ENCODE measurements around the gene GABRR2. TPM values are rescaled to one million over a fixed set of nuclear protein-coding genes. Genes with fewer than 3 reads are reported as not detected.
A peak's percentile ranks its signal among the peaks of the same experiment; 100 is the strongest.
"Not testable (repeated sequence)": the region's sequence is repeated elsewhere in the genome, so short reads cannot be mapped to it uniquely, and the experiment has no call there.

Gene GABRR2
- total RNA-seq, 1 experiment from 2014 or later = 0.36 TPM

GRCh38 chr6:89310929-89311328 is 4.2 kb downstream of the GABRR2 start:
- POLR2A ChIA-PET (ENCODE audit: unreplicated experiment) = no interaction called here
- peak; percentile 58 for ATAC-seq
- no peaks in the 10 kb centered on the region for H3K9me3 ChIP-seq (ENCODE audit: low read length)
- peak; percentile 59 for DNase-seq
- H3K4me3 ChIP-seq (ENCODE audit: low read length) = no peak overlapping the region
- H3K36me3 ChIP-seq (ENCODE audit: low read depth, low read length) = no peaks in the 10 kb centered on the region
- no peaks in the 10 kb centered on the region for H4K20me1 ChIP-seq (ENCODE audit: low read length)
- intact Hi-C loops (cut with micrococcal nuclease) = no loop called here
- BruUV-seq (replicated peaks) = no TSS peak
- no peak overlapping the region for H3K9ac ChIP-seq (ENCODE audit: low read length)
- H3F3A ChIP-seq (ENCODE audit: low read length, unreplicated experiment) = no peaks in the 10 kb centered on the region
- TF ChIP-seq CTCF (conservative IDR thresholded peaks at IDR 0.05; ENCODE audit: low read depth, low read length) = no peak
- no peak for TF ChIP-seq EZH2 (IDR thresholded peaks at IDR 0.05; ENCODE audit: low read length, unreplicated experiment)
- TF ChIP-seq EZH2phosphoT487 (IDR thresholded peaks at IDR 0.05; ENCODE audit: borderline replicate concordance, low read length) = no peak
- CTCF ChIA-PET = interaction anchor here (0.7 kb wide), 1 partner anchor 121 kb away, joined by 3 read pairs; no protein-coding TSS in a partner anchor
- H3K4me1 ChIP-seq (ENCODE audit: insufficient read depth, low read length) = peaks cover 28% of the 10 kb centered on the region
- H3K27me3 ChIP-seq (ENCODE audit: low read length) = no peaks in the 10 kb centered on the region
- H3K79me2 ChIP-seq (ENCODE audit: low read length) = no peaks in the 10 kb centered on the region
- peak overlapping the region; percentile 48; the same call in 1 of the 2 replicates for H2AFZ ChIP-seq (ENCODE audit: low read length)
- H3K27ac ChIP-seq (ENCODE audit: low read length) = no peak overlapping the region
- H3K9me2 ChIP-seq (replicated peaks; ENCODE audit: low read length) = no peaks in the 10 kb centered on the region
- H3K4me2 ChIP-seq (ENCODE audit: low read length) = 0 out of 2 replicates have a peak overlapping the region, but pooled peaks have one; percentile 6

GRCh38 chr6:89308525-89309395 is 6.3 kb downstream of the GABRR2 start:
- H3F3A ChIP-seq (ENCODE audit: low read length, unreplicated experiment) = no peaks in the 10 kb centered on the region
- no peak overlapping the region for H3K4me2 ChIP-seq (ENCODE audit: low read length)
- no peak overlapping the region for H2AFZ ChIP-seq (ENCODE audit: low read length)
- no peaks in the 10 kb centered on the region for H3K79me2 ChIP-seq (ENCODE audit: low read length)
- ChIA-PET CTCF (no interaction called here), POLR2A (ENCODE audit: unreplicated experiment) (no interaction called here)
- intact Hi-C loops (cut with micrococcal nuclease) = no loop called here
- TF ChIP-seq EZH2phosphoT487 (IDR thresholded peaks at IDR 0.05; ENCODE audit: borderline replicate concordance, low read length) = no peak
- no peak for TF ChIP-seq EZH2 (IDR thresholded peaks at IDR 0.05; ENCODE audit: low read length, unreplicated experiment)
- no peak for TF ChIP-seq CTCF (conservative IDR thresholded peaks at IDR 0.05; ENCODE audit: low read depth, low read length)
- no peaks in the 10 kb centered on the region for H3K27me3 ChIP-seq (ENCODE audit: low read length)
- H3K4me3 ChIP-seq (ENCODE audit: low read length) = no peak overlapping the region
- no peaks in the 10 kb centered on the region for H3K36me3 ChIP-seq (ENCODE audit: low read depth, low read length)
- DNase-seq = no peak
- no peak overlapping the region for H3K9ac ChIP-seq (ENCODE audit: low read length)
- BruUV-seq (replicated peaks) = no TSS peak
- H4K20me1 ChIP-seq (ENCODE audit: low read length) = no peaks in the 10 kb centered on the region
- no peak for ATAC-seq
- no peak overlapping the region for H3K27ac ChIP-seq (ENCODE audit: low read length)
- H3K4me1 ChIP-seq (ENCODE audit: insufficient read depth, low read length) = peaks cover 28% of the 10 kb centered on the region
- H3K9me2 ChIP-seq (replicated peaks; ENCODE audit: low read length) = no peaks in the 10 kb centered on the region
- H3K9me3 ChIP-seq (ENCODE audit: low read length) = no peaks in the 10 kb centered on the region

- ATAC-seq; intact Hi-C loops (cut with micrococcal nuclease); H4K20me1 ChIP-seq (ENCODE audit: low read length); H3K27me3 ChIP-seq (ENCODE audit: low read length); H3K4me1 ChIP-seq (ENCODE audit: insufficient read depth, low read length); CTCF ChIA-PET; DNase-seq; H3K4me3 ChIP-seq (ENCODE audit: low read length); H3K4me2 ChIP-seq (ENCODE audit: low read length); H3K9ac ChIP-seq (ENCODE audit: low read length); BruUV-seq (replicated peaks); H3K27ac ChIP-seq (ENCODE audit: low read length); POLR2A ChIA-PET (ENCODE audit: unreplicated experiment); H3K79me2 ChIP-seq (ENCODE audit: low read length); H3K36me3 ChIP-seq (ENCODE audit: low read depth, low read length); H3K9me3 ChIP-seq (ENCODE audit: low read length); H3K9me2 ChIP-seq (replicated peaks; ENCODE audit: low read length); H2AFZ ChIP-seq (ENCODE audit: low read length); H3F3A ChIP-seq (ENCODE audit: low read length, unreplicated experiment): not testable (repeated sequence)
Measured at GRCh38 chr6:89304517-89304916, 10.6 kb downstream of the GABRR2 start.
